ENCODE measurements around the gene MYO9B.

The MYO9B gene

GRCh38 chr19:17213334-17213733 is 137.8 kb downstream of the MYO9B start:
- DNase-seq (ENCODE audit: low spot score) = no peak

- no peak for DNase-seq (ENCODE audit: low spot score)
Measured at GRCh38 chr19:17214508-17215126, 139.0 kb downstream of the MYO9B start.

GRCh38 chr19:17215127-17215971 is 139.8 kb downstream of the MYO9B start, which contains the start of gene USE1:
Gene USE1 (plus strand): TSS chr19:17215357. CDS start chr19:17215406, 49 bp downstream.
- DNase-seq (ENCODE audit: low spot score) = peak; percentile 95

GRCh38 chr19:17216058-17216670 is 140.6 kb downstream of the MYO9B start:
- DNase-seq (ENCODE audit: low spot score) = no peak

GRCh38 chr19:17219286-17219685 is 143.7 kb downstream of the MYO9B start:
- no peak for DNase-seq (ENCODE audit: low spot score)

GRCh38 chr19:17220207-17220758 is 144.7 kb downstream of the MYO9B start:
- no peak for DNase-seq (ENCODE audit: low spot score)

- DNase-seq (ENCODE audit: low spot score) = no peak
Measured at GRCh38 chr19:17225053-17225452, 149.5 kb downstream of the MYO9B start.

- DNase-seq (ENCODE audit: low spot score) = peak; percentile 92
Measured at GRCh38 chr19:17226002-17226933, 150.7 kb downstream of the MYO9B start, which contains the start of gene OCEL1. Gene OCEL1 (plus strand): TSS chr19:17226226. CDS start chr19:17226248, 22 bp downstream.

- no peak for DNase-seq (ENCODE audit: low spot score)
Measured at GRCh38 chr19:17227798-17228367, 152.3 kb downstream of the MYO9B start.

- no peak for DNase-seq (ENCODE audit: low spot score)
Measured at GRCh38 chr19:17229890-17230289, 154.3 kb downstream of the MYO9B start.

GRCh38 chr19:17232258-17232657 is 156.7 kb downstream of the MYO9B start:
- DNase-seq (ENCODE audit: low spot score) = no peak

GRCh38 chr19:17234911-17235299 is 159.3 kb downstream of the MYO9B start:
- peak; percentile 72 for DNase-seq (ENCODE audit: low spot score)

- peak; percentile 33 for DNase-seq (ENCODE audit: low spot score)
Measured at GRCh38 chr19:17235300-17235970, 159.9 kb downstream of the MYO9B start.

GRCh38 chr19:17235971-17236777 is 160.6 kb downstream of the MYO9B start:
- DNase-seq (ENCODE audit: low spot score) = peak; percentile 64

GRCh38 chr19:17236811-17237543 is 161.4 kb downstream of the MYO9B start:
- DNase-seq (ENCODE audit: low spot score) = no peak

GRCh38 chr19:17237747-17238706 is 162.4 kb downstream of the MYO9B start:
- DNase-seq (ENCODE audit: low spot score) = no peak

GRCh38 chr19:17240062-17240752 is 164.6 kb downstream of the MYO9B start:
- no peak for DNase-seq (ENCODE audit: low spot score)

All from iPS-NIHi11 (cell line).